ENCODE data around the gene SP140L.
"Not testable (repeated sequence)": the region's sequence is repeated elsewhere in the genome, so short reads cannot be mapped to it uniquely, and the experiment has no call there.

The SP140L gene

GRCh38 chr2:230335864-230336506, 9.0 kb downstream of the SP140L start:
- no peak for TF ChIP-seq CTCF (IDR thresholded peaks at IDR 0.05; ENCODE audit: control insufficient read depth, extremely low read depth, insufficient read depth)
- H3K4me3 ChIP-seq (ENCODE audit: low read depth, low read length): no peak overlapping the region
- no peak for DNase-seq (ENCODE audit: low read depth)

GRCh38 chr2:230341936-230342528, 15.0 kb downstream of the SP140L start:
- H3K4me3 ChIP-seq (ENCODE audit: low read depth, low read length); DNase-seq (ENCODE audit: low read depth): not testable (repeated sequence)

- H3K4me3 ChIP-seq (ENCODE audit: low read depth, low read length); DNase-seq (ENCODE audit: low read depth): not testable (repeated sequence)
These were observed 16.1 kb downstream of the SP140L start for GRCh38 chr2:230343041-230343624.

- TF ChIP-seq CTCF (IDR thresholded peaks at IDR 0.05; ENCODE audit: control insufficient read depth, extremely low read depth, insufficient read depth): no peak
- H3K4me3 ChIP-seq (ENCODE audit: low read depth, low read length): no peak overlapping the region
- no peak for DNase-seq (ENCODE audit: low read depth)
These were observed 16.8 kb downstream of the SP140L start for GRCh38 chr2:230343747-230344146.

GRCh38 chr2:230346465-230346864, 19.5 kb downstream of the SP140L start:
- no peak overlapping the region for H3K4me3 ChIP-seq (ENCODE audit: low read depth, low read length)
- DNase-seq (ENCODE audit: low read depth): no peak
- TF ChIP-seq CTCF (IDR thresholded peaks at IDR 0.05; ENCODE audit: control insufficient read depth, extremely low read depth, insufficient read depth): no peak

GRCh38 chr2:230346921-230347533, 20.0 kb downstream of the SP140L start:
- no peak for TF ChIP-seq CTCF (IDR thresholded peaks at IDR 0.05; ENCODE audit: control insufficient read depth, extremely low read depth, insufficient read depth)
- DNase-seq (ENCODE audit: low read depth): peak; percentile 84
- H3K4me3 ChIP-seq (ENCODE audit: low read depth, low read length): no peak overlapping the region

GRCh38 chr2:230347659-230348305, 20.8 kb downstream of the SP140L start:
- H3K4me3 ChIP-seq (ENCODE audit: low read depth, low read length): no peak overlapping the region
- no peak for TF ChIP-seq CTCF (IDR thresholded peaks at IDR 0.05; ENCODE audit: control insufficient read depth, extremely low read depth, insufficient read depth)
- DNase-seq (ENCODE audit: low read depth): no peak
